NCI-H2029 treated with DMSO at 0.1 percent for 48 hours (cell line): ENCODE results near the gene IL23R.
"Not testable (repeated sequence)": the region's sequence is repeated elsewhere in the genome, so short reads cannot be mapped to it uniquely, and the experiment has no call there.

ENCODE experiments used
- DNase-seq: peaks from one replicate; lab custom pipeline; 2025; lab: John Stamatoyannopoulos, UW

The IL23R gene

DNA sequence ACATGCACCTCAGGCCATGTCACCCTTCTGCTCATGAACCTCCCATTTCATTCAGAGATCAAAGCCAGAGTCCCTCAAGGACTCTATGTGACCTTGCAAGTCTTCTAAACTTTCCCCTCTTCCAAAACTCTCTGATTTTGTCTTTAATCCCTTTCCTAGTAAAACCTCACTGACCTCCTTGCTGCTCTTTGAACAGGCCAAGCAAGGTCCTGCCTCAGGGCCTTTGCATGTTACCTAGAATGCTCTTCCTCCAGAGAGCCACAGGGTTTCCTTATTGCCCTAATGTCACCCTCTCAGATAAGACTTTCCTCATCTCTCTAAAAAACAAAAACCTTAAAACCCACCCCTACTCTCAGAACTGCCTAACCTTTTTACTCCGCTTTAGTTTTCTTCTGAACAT is 26.6 kb downstream of the IL23R start:
- no peak for DNase-seq

DNA sequence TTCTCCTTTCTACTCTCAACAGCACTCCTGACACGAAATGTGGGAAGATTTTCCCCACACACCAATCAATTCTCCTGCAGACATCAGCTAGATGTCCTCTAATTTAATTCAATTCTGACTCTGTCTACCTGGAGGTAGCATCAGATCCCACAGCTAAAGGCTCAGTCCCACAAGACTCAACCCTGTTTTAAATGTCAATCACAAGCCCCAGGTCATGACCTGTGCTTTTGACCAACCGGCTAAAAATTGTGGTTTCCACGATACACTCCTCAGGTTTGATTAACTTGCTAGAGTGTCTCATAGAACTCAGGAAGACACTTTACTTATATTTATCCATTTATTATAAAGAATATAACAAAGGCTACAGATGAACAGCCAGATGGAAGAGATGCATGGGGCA is 27.4 kb downstream of the IL23R start:
- DNase-seq = no peak

DNA sequence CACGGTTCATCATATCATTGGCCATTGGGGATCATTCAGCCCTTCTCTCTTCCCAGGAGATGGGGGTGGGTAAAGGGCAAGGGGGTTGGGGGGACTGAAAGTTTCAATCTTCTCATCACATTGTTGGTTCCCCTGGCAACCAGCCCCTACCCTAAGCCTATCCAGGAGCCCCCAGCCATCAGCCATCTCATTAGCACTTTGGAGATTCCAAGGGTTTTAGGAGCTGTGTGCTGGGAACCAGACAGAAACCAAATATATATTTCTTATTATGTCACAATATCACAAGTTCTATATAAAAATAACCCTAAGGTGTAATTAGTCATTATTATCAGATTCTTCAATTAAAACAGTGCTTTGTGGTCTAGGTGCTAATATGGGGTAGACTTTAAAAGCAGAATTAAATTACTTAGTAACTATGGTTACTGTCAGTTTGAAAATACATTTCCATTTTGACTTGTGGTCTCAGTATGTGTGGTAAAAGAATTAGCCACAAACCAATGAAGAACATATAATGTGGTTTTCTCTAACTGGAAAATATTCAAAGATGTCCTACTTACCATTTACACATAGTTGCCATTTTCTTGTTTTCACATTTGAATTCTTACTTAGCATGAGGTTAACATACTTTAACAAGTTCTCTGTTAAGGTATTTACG is 28.1 kb downstream of the IL23R start:
- DNase-seq = no peak

DNA sequence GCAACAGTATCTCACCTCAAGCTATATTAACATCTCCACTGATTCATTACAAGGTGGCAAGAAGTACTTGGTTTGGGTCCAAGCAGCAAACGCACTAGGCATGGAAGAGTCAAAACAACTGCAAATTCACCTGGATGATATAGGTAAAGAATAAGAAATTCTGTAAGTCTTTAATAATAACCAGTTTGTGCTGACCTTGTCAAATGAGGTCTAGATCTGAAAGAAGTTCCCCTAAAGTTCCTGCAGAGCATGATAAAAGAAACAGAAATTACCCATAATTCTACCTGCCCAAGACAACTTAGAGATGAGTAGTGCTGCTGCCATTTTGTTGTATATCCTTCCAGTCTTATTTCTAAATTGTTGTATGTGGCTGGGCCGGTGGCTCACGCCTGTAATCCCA is 34.5 kb downstream of the IL23R start:
- DNase-seq = no peak

DNA sequence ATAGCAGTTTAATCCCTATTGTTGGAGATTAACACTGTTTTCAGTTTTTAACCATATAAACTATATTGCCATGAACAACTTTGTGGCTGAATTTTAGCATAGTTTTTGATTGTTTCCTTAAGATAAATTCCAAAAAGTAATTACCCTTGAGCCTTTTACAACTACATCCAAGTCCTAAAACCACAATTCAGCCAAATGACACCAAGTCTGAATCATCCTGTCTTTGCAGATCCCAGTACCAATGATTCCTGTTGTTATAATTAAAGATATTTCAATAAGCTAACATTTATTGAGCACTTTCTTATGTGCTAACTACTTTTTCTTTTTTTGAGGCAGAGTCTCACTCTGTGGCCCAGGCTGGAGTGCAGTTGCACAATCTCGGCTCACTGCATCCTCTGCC is 35.6 kb downstream of the IL23R start:
- no peak for DNase-seq

DNA sequence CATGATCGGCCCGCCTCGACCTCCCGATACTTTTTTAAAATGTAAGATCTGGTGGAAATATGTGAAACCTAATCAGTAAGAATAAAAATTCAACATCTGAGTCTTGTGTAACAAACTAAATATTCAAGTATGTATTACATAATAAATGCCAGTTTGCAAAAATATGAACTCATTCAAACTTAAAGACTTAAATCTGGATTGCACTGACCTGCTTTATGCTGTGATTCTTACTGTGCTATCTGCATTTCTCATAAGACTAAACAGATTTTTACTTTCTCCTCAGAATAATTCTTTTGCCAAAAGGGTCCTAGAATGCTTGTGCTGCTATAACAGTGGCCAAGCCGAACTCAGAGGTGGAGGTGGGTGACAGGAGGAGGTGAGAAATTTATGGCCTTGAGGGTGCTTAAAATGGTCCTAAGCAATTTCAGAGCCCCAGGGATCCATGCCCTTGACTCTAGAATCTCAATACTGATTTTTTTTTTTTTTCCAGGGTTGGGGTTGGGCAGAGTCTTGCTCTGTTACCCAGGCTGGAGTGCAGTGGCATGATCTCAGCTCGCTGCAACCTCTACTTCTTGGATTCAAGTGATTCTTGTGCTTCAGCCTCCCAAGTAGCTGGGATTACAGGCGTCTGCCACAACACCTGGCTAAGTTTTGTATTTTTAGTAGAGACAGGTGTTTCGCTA is 38.2 kb downstream of the IL23R start:
- DNase-seq = no peak

DNA sequence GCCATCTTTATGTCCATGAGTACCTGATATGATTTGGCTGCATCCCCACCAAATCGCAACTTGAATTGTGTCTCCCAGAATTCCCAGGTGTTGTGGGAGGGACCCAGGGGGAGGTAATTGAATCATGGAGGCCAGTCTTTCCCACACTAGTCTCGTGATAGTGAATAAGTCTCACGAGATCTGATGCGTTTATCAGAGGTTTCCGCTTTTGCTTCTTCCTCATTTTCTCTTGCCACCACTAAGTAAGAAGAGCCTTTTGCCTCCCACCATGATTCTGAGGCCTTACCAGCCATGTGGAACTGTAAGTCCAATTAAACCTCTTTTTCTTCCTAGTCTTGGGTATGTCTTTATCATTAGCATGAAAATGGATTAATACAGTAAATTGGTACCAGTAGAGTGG is 41.1 kb downstream of the IL23R start:
- not testable (repeated sequence) for DNase-seq

DNA sequence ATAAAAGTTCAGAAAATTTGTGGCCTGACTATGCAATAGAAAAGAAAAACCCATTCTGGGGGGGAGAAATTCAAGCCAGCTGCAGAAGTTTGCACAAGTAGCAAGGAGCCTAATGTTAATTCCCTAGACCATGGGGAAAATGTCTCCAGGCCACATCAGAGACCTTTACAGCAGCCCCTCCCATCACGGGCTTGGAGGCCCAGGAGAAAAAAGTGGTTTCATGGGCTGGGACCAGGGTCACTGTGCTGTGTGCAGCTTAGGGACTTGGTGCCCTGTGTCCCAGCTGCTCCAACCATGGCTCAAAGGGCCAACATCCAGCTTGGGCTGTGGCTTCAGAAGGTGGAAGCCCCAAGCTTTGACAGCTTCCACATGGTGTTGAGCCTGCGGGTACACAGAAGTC is 42.0 kb downstream of the IL23R start:
- no peak for DNase-seq

DNA sequence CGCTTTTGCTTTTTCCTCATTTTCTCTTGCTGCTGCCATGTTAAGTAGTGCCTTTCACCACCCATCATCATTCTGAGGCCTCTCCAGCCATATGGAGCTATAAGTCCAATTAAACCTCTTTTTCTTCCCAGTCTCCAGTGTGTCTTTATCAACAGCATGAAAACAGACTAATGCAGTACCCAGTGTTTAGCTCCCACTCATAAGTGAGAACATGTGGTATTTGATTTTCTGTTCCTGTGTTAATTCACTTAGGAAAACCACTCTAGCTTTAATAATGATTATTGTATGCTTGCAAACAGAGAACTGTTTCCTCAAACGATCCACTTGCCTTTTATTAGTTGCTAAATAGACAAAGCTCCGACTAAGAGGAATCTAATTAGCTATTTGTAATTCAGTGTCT is 43.3 kb downstream of the IL23R start:
- DNase-seq = no peak

DNA sequence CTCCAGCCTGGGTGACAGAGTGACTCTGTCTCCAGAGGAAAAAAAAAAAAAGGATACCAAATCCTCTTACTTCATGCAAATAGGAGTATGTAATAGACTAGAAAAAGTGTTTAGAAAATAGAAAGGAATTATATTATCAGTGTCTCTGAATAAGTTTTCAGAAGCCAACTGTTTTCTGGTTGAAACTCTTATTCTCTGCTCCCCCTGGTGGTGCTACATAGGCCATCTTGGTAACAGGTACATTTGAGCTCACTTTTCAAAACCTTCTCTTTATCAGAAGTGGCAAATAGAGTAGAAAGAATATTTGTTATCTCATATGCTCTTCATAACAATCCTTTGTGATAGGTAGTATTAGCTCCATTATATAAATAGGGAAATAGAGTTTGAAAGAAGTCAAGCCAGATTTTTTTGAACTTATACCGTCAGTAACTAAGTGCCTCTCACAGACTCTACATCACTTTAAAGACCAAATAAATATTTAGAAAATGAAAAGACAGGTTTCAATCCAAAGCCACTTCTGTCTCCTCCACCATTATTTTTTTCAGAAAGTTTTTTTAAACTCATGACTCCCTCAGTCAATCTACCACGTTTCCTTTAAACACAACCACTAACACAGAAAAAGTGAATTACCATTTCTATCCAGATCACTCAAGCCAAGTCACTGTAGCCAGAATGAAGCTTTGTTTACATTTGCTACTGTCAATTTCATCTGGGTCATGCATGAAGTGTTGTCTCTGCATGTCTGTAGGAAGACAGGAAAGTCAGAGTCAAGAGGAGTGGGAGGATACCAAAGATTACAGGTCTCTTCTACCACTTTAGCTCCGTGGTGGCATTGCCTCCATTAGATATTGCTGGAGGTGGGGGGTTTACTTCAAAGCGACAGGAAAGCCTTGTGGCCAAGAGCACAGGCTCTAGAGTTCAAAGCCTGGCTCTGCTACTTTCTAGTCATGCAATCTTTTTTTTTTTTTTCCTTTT is 45.6 kb downstream of the IL23R start:
- peak; percentile 32 for DNase-seq

DNA sequence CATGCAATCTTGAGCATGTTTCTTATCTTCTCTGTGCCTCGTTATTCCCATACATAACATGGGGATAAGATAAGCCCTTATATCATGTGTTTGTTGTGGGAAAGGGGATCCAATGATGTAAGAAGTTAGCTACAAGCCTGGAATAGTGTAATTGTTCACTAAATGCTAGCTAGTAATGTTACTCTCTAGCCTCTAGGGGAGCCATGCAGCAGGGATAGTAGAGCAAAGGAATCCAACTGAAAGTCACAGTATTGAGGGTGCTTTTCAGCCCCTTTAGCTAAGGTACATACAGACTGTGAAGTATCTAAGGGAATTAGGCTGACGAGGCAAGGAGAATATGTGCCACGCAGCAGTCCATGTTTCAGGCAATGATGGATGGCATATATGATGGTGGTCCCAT is 46.9 kb downstream of the IL23R start:
- DNase-seq = no peak

DNA sequence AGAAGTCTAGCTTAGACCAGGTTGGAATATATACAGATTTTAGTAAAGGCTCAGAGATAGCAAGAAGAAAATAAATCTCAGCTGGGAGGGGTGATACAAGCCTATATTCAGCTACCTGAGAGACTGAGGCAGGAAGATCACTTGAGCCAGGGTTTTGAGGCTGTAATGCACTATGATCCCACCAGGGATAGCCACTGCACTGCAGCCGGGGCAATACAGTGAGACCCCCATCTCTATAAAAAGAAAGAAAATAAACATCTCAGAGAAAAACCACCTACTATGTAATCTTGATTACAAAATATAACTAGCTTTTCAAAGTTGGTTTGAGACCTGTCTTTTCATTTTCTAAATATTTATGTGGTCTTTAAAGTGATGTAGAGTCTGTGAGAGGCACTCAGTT is 47.7 kb downstream of the IL23R start:
- no peak for DNase-seq

DNA sequence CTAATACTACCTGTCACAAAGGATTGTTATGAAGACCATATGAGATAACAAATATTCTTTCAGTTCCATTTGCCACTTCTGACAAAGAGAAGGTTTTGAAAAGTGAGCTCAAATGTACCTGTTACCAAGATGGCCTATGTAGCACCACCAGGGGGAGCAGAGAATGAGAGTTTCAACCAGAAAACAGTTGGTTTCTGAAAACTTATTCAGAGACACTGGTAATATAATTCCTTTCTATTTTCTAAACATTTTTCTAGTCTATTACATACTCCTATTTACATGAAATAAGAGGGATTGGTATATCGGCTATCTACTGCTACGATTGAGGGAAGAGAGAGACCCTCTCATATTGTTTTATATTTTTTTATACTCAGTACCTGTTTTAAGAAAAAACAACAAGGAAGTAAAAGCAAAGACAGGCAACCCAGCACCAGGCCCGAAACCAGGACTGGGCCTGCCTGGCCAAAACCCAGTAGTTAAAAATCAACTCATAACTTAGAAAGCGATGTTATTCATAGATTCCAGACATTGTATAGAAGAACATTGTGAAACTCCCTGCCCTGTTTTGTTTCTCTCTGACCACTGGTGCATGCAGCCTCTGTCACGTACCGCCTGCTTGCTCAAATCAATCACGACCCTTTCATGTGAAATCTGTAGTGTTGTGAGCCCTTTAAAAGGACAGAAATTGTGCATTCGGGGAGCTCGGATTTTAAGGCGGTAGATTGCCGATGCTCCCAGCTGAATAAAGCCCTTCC is 48.3 kb downstream of the IL23R start:
- DNase-seq = no peak

DNA sequence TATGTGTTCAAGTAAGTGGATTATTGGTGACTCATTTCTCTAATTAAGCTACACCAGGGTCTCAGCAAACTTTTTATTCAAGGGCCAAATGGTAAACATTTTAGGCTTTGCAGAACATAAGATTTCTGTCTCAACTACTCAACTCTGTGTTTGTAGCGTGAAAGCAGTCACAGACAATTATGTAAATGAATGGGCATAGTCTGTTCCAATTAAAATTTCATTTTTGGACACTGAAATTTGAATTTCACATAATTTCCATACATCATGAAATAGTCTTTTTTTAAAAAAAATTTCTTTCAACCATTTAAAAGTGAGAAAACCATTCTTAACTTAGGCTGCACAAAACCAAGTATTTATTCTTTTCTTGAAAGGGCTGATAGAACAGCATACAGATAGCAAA is 50.1 kb downstream of the IL23R start:
- DNase-seq = no peak

DNA sequence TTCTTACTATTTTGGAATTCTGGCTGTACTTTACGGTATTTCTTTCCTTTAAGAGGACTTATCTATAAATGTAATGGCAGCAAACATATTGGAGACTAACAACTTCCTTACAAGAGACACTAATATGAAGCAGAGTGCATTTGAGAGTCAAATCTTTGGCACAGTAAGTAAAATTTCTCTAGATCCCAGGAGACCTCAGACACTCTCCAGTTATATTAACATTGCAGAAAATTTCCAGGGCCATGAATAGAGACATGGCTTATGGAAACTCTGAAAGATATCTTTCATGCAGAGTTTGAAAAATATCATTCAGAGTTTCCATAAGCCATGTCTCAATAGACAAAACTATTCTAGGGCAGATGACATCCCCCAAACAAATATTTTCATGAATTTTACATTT is 51.2 kb downstream of the IL23R start:
- no peak for DNase-seq

DNA sequence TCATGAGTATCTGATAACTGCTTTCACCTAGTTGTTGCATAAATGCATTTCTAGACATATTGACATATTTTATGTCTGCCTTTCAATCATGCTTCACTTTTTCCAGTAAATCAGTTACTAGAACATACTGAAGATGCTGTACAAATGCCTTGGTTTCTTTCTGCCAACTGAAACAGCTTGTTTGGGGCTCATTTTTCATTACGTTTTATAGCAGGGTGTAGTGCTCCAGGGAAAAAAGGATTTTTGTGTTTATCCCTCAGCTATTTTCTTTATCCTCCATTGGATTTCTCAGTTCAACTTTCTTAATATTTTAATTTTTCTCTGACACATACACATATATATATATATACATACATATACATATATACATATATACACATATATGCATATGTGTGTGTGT is 51.7 kb downstream of the IL23R start:
- DNase-seq = no peak

DNA sequence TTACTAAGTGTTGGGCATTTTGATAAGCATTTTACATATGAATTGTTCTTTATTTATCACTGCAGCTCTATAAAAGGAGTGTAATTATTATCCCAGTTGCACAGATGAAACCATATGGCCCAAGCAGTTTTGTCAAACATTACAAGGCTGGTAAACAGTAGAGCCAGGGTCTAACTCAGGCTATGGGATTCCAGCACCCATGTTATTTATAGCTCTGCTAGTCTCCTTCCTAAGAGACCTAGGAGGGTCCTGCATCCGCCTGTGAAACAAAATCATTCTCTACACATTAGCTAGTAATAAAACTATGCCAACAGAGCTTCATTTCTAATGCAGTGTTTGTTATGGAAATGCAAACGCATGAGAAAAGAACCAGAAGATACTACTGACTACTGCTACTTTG is 58.6 kb downstream of the IL23R start:
- no peak for DNase-seq

DNA sequence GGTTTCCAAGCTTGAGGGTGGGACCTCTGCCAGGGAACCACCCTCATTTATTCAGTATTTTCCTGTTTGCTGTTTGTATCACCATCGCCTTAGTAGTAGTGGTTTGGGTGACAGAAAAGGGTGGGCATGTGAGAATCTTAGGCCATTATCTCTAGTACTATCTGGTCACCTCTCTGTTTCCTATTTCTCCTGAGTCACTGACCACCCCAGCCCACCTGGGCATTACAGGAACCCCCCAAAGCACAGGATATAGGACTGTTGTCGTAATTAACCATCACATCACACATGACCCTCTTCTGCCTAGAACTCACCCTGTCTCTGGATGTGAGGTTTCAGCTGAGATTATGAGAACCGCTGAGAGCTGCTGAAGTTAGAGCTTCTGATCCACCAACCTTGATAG is 60.4 kb downstream of the IL23R start:
- no peak for DNase-seq

DNA sequence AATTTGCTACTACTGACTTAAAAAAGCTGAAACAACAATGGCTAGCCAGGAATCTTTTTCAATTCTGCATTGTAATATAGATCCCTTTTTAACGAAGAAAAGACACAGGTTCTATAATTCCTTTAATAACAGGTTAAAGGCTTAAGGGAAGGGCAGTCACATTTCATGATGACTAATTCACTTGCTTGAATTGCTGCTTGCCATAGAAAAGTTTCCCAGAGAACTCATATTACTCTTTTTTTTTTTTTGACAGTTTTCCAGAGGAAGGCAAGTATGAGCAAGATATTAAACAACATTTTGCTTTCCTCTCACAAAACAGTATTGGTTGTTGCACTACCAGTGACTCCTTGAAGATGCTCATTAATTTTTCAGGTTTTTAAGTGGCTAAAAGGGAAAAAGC is 60.9 kb downstream of the IL23R start:
- no peak for DNase-seq

DNA sequence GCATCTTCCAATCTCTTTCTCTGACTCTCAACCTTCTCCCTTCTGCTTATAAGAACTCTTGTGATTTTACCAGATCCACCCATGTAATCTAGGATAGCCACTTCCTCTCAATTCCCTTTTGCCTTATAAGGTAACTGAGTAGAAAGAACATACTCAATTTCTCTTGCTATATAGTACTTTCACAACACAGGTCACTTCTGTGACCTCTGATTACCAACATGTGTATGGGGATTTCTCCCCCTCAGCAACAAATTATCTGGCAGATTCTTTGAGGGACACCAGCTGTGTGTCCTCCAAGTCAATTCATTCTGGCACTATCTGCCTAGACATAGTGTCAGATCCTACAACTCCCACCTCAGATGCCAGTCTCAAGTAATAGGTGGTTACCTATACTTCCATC is 62.5 kb downstream of the IL23R start:
- DNase-seq = no peak

DNA sequence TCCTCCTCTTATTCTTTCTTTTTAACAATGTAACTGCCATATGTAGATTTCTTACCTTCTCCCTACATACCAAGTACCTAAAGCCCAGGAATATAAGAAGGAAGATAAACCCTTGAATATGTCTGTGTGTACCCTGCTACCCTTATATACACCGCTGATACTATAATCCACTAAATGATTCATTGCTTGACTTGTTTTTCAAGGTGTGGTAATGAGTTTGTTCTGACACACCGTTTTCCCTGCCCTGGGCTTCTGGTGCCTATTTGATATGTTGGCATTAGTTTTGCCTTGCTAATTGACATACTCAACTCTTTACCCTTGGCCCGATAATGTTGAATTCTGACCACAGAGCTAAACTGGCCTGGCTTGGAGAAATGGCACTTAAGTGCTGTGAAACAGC is 64.3 kb downstream of the IL23R start:
- DNase-seq = no peak

DNA sequence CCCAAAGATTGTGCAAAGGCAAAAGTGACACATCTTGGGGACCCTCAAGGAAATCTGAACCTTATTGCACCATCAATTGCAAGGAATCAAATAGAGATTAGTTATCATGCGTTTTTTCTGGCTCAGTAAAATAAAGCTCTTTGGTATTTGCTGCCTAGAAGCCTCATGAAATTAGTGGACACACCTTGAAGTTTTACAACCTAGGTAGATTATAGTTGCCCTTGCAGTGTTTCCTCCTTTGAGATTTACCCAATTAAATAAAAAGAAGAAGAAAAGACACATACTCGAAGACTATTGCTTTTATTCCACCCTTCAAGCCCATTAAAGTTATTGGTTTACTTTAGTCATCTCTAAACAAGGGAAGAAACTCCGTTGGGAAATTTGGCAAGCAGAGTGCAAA is 70.0 kb downstream of the IL23R start:
- no peak for DNase-seq
